ENCODE results near the gene PDF.

The PDF gene

GRCh38 chr16:69322343-69322742 is 8.0 kb downstream of the PDF start:
- no peak for TF ChIP-seq CTCF (IDR thresholded peaks at IDR 0.05; ENCODE audit: borderline replicate concordance, insufficient read depth, low read depth, low read length)
- no peak overlapping the region for H3K4me3 ChIP-seq (ENCODE audit: low read depth, low read length)

- no peak for TF ChIP-seq CTCF (IDR thresholded peaks at IDR 0.05; ENCODE audit: borderline replicate concordance, insufficient read depth, low read depth, low read length)
- no peak overlapping the region for H3K4me3 ChIP-seq (ENCODE audit: low read depth, low read length)
Observed at GRCh38 chr16:69321080-69321479, 9.3 kb downstream of the PDF start.

GRCh38 chr16:69320740-69321073 is 9.7 kb downstream of the PDF start:
- no peak overlapping the region for H3K4me3 ChIP-seq (ENCODE audit: low read depth, low read length)
- TF ChIP-seq CTCF (IDR thresholded peaks at IDR 0.05; ENCODE audit: borderline replicate concordance, insufficient read depth, low read depth, low read length) = no peak

GRCh38 chr16:69319826-69320739 is 10.3 kb downstream of the PDF start:
- TF ChIP-seq CTCF (IDR thresholded peaks at IDR 0.05; ENCODE audit: borderline replicate concordance, insufficient read depth, low read depth, low read length) = no peak
- no peak overlapping the region for H3K4me3 ChIP-seq (ENCODE audit: low read depth, low read length)

GRCh38 chr16:69319381-69319780 is 11.0 kb downstream of the PDF start:
- no peak overlapping the region for H3K4me3 ChIP-seq (ENCODE audit: low read depth, low read length)
- TF ChIP-seq CTCF (IDR thresholded peaks at IDR 0.05; ENCODE audit: borderline replicate concordance, insufficient read depth, low read depth, low read length) = no peak

GRCh38 chr16:69318911-69319289 is 11.5 kb downstream of the PDF start:
- no peak overlapping the region for H3K4me3 ChIP-seq (ENCODE audit: low read depth, low read length)
- TF ChIP-seq CTCF (IDR thresholded peaks at IDR 0.05; ENCODE audit: borderline replicate concordance, insufficient read depth, low read depth, low read length) = no peak
